Breast epithelium (tissue), 4 donors: ENCODE data around the gene LENG8. TPM values are rescaled to one million over a fixed set of nuclear protein-coding genes. Genes with fewer than 3 reads are reported as not detected.

ENCODE experiments used
- DNase-seq, 2 donors: peaks; one replicate each; pipeline ENCODE4 v3.0.0-alpha.2; 2019; ENCODE audit warnings: low spot score in 2 of 2
- H3K27ac ChIP-seq, 2 donors: fragments of 200-600 bp; sonication (generic) in 1 of 2; one replicate each; pipeline ENCODE4 v1.5.1; 2016 to 2019; ENCODE audit warnings: mild to moderate bottlenecking in 1 of 2
- H3K27me3 ChIP-seq, 2 donors: fragments of 200-600 bp; sonication (generic) in 1 of 2; one replicate each; pipeline versions ENCODE4 v1.5.1 to v1.6.0; 2017 to 2019; ENCODE audit warnings: control low read depth in 1 of 2, mild to moderate bottlenecking in 1 of 2
- H3K36me3 ChIP-seq: fragments of 200-600 bp; one replicate; pipeline ENCODE4 v1.5.1; 2019
- H3K4me1 ChIP-seq, 2 donors: fragments of 200-600 bp; sonication (generic); one replicate each; pipeline ENCODE4 v1.5.1; 2016 to 2019; ENCODE audit warnings: control low read depth in 1 of 2
- H3K4me3 ChIP-seq, 3 donors: fragments of 200-600 bp; sonication (generic); 1 replicate in 2 of 3; 2 replicates in 1 of 3; pipeline ENCODE4 v1.5.1; 2016 to 2019; ENCODE audit warnings: mild to moderate bottlenecking in 3 of 3, moderate library complexity in 2 of 3
- H3K9me3 ChIP-seq, 2 donors: fragments of 200-600 bp; sonication (generic) in 1 of 2; one replicate each; pipeline ENCODE4 v1.5.1; 2016 to 2019; ENCODE audit warnings: control low read depth in 1 of 2
- CTCF ChIP-seq, 3 donors: fragments of 450-650 bp; IDR thresholded peaks; one replicate each; pipeline ENCODE4 v1.5.1; 2016 to 2017; ENCODE audit warnings: antibody characterized with exemption in 3 of 3, mild to moderate bottlenecking in 3 of 3, moderate library complexity in 3 of 3
- POLR2A ChIP-seq: fragments of 450-650 bp; IDR thresholded peaks from one replicate; pipeline ENCODE4 v1.6.1; 2016; ENCODE audit warnings: antibody characterized with exemption, mild to moderate bottlenecking, moderate library complexity
- POLR2AphosphoS5 ChIP-seq, 3 donors: sonication (generic); formaldehyde crosslinking; IDR thresholded peaks; one replicate each; pipeline ENCODE4 v1.6.1; 2017; ENCODE audit warnings: antibody characterized with exemption in 3 of 3
- intact Hi-C: fragments of 100-400 bp; cut with DNase I; formaldehyde crosslinking; loops from one replicate; pipeline ENCODE4 v1.15.1; 2023; ENCODE audit warnings: low total_unique reads
- total RNA-seq, 3 donors: library from RNA; depleted of rRNA; stranded (reverse); fragments of >200 nt; gene quantifications; one replicate each; pipeline ENCODE4 v1.1.0, GENCODE V29; 2016

LENG8 gene
- total RNA-seq, 3 donors from 2014 or later, result 82.9 to 204 (median 148) TPM

GRCh38 chr19:54428323-54429175 is 20.4 kb upstream of the LENG8 start:
- Histone ChIP-seq H3K27ac (no peak overlapping the region), H3K36me3 (no peaks in the 10 kb centered on the region), H3K9me3 (no peaks in the 10 kb centered on the region), H3K4me1 (peaks cover 0 to 7% of the 10 kb centered on the region in 2 donors), H3K4me3 (no peak overlapping the region), H3K27me3 (peaks cover 0 to 12% of the 10 kb centered on the region in 2 donors)
- intact Hi-C loops, result no loop called here
- DNase-seq, result no peak
- TF ChIP-seq POLR2AphosphoS5 (IDR thresholded peaks at IDR 0.05) (no peak), CTCF (IDR thresholded peaks at IDR 0.05) (no peak), POLR2A (no peak)

- peaks cover 0 to 12% of the 10 kb centered on the region in 2 donors for H3K27me3 ChIP-seq
- intact Hi-C loops, result no loop called here
- no peak for DNase-seq
- no peak for TF ChIP-seq CTCF (IDR thresholded peaks at IDR 0.05)
- no peak for TF ChIP-seq POLR2AphosphoS5 (IDR thresholded peaks at IDR 0.05)
- TF ChIP-seq POLR2A, result no peak
- no peak overlapping the region for H3K27ac ChIP-seq
- H3K9me3 ChIP-seq, result no peaks in the 10 kb centered on the region
- H3K36me3 ChIP-seq, result no peaks in the 10 kb centered on the region
- peaks cover 0 to 7% of the 10 kb centered on the region in 2 donors for H3K4me1 ChIP-seq
- no peak overlapping the region for H3K4me3 ChIP-seq
These were observed 19.9 kb upstream of the LENG8 start for GRCh38 chr19:54429176-54429495.

- Histone ChIP-seq H3K27ac (no peak overlapping the region), H3K9me3 (no peaks in the 10 kb centered on the region), H3K27me3 (peaks cover 0 to 12% of the 10 kb centered on the region in 2 donors), H3K36me3 (no peaks in the 10 kb centered on the region), H3K4me1 (peaks cover 0 to 10% of the 10 kb centered on the region in 2 donors), H3K4me3 (no peak overlapping the region)
- no peak for DNase-seq
- intact Hi-C loops, result no loop called here
- TF ChIP-seq POLR2AphosphoS5 (IDR thresholded peaks at IDR 0.05), result no peak
These were observed 19.3 kb upstream of the LENG8 start for GRCh38 chr19:54429545-54430227.

- peak overlapping the region in 2 of 3 donors; percentile 45 to 61 for H3K4me3 ChIP-seq
- TF ChIP-seq POLR2AphosphoS5 (IDR thresholded peaks at IDR 0.05) (no peak), CTCF (IDR thresholded peaks at IDR 0.05) (no peak), POLR2A (no peak)
- no peaks in the 10 kb centered on the region for H3K36me3 ChIP-seq
- no peak for DNase-seq
- H3K27ac ChIP-seq, result peak overlapping the region; percentile 35 to 55
- peaks cover 0 to 11% of the 10 kb centered on the region in 2 donors for H3K4me1 ChIP-seq
- intact Hi-C loops, result no loop called here
- H3K27me3 ChIP-seq, result peaks cover 0 to 12% of the 10 kb centered on the region in 2 donors
- no peaks in the 10 kb centered on the region for H3K9me3 ChIP-seq
These were observed 18.4 kb upstream of the LENG8 start for GRCh38 chr19:54430306-54431254.

GRCh38 chr19:54431255-54431838 is 17.7 kb upstream of the LENG8 start:
- peak overlapping the region; percentile 35 to 55 for H3K27ac ChIP-seq
- peaks cover 0 to 12% of the 10 kb centered on the region in 2 donors for H3K27me3 ChIP-seq
- no peaks in the 10 kb centered on the region for H3K36me3 ChIP-seq
- intact Hi-C loops, result no loop called here
- no peaks in the 10 kb centered on the region for H3K9me3 ChIP-seq
- peak overlapping the region in 2 of 3 donors; percentile 45 to 61 for H3K4me3 ChIP-seq
- peaks cover 0 to 11% of the 10 kb centered on the region in 2 donors for H3K4me1 ChIP-seq
- DNase-seq, result peak; percentile 76 to 89
- TF ChIP-seq POLR2AphosphoS5 (IDR thresholded peaks at IDR 0.05) (peak in 1 of 3 donors; percentile 12), POLR2A (no peak), CTCF (IDR thresholded peaks at IDR 0.05) (no peak)
